GM06990 (cell line): ENCODE results near the gene DPH7.

ENCODE experiments used
- DNase-seq: peaks from one replicate; pipeline ENCODE4 v3.0.0-alpha.2; 2011; ENCODE audit not compliant: insufficient read length; ENCODE audit errors: extremely low read depth
- H3K27me3 ChIP-seq: replicated peaks from 2 replicates; pipeline ENCODE4 v1.6.0; 2011; ENCODE audit warnings: low read length; ENCODE audit not compliant: control insufficient read depth, insufficient read depth
- H3K36me3 ChIP-seq: 2 replicates; pipeline ENCODE4 v1.5.1; 2011; ENCODE audit warnings: low read length; ENCODE audit not compliant: control insufficient read depth, insufficient read depth
- H3K4me3 ChIP-seq: replicated peaks from 2 replicates; pipeline ENCODE4 v1.5.1; 2011; ENCODE audit warnings: low read depth, mild to moderate bottlenecking, control low read depth, low read length
- TF ChIP-seq, protein P1 (sequence below): IDR thresholded peaks from 2 replicates; pipeline ENCODE4 v1.5.1; 2011; ENCODE audit warnings: low read length, control low read depth, mild to moderate bottlenecking, inconsistent platforms; ENCODE audit not compliant: insufficient read depth, poor library complexity, severe bottlenecking

Gene DPH7

DNA sequence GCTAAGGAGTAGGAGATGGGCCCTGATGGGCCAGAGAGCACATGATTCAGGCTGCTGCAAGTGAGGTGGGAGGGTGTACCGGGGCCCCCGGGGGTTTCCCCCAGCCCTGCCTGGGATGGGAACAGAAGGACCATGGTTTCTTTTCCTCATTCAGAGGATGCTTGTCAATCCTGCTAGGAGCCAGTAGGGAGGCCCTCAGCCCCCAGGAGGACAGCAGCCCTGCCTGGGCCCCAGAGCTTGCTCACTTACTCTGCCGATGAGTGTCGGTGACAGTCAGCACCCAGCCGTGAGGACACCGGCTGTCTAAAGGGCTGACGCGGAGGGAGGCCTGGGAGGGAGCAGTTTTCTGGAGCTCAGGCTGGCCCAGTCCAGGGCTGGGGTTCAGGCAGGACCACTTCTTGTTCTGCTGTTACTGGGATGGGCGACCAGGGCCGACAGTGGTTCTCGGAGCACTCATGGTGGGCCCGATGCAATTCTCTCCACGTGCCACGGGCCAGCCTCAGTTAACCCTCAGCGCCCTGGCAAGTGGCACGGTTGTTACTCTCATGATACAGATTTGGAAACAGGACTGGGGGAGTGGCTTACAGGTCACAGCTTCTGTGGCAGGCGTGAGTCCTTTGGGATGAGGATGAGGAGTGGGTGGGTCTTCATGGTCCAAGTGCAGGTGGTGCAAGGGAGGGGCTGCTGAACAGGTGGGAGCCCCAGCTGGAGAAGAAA lies 28.6 kb upstream of the DPH7 start:
- H3K36me3 ChIP-seq, result no peaks in the 10 kb centered on the region
- TF ChIP-seq, protein P1, sequence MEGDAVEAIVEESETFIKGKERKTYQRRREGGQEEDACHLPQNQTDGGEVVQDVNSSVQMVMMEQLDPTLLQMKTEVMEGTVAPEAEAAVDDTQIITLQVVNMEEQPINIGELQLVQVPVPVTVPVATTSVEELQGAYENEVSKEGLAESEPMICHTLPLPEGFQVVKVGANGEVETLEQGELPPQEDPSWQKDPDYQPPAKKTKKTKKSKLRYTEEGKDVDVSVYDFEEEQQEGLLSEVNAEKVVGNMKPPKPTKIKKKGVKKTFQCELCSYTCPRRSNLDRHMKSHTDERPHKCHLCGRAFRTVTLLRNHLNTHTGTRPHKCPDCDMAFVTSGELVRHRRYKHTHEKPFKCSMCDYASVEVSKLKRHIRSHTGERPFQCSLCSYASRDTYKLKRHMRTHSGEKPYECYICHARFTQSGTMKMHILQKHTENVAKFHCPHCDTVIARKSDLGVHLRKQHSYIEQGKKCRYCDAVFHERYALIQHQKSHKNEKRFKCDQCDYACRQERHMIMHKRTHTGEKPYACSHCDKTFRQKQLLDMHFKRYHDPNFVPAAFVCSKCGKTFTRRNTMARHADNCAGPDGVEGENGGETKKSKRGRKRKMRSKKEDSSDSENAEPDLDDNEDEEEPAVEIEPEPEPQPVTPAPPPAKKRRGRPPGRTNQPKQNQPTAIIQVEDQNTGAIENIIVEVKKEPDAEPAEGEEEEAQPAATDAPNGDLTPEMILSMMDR, result no peak
- no peaks in the 10 kb centered on the region for H3K27me3 ChIP-seq
- DNase-seq, result no peak
- no peak overlapping the region; the same call in 1 of the 2 replicates for H3K4me3 ChIP-seq

DNA sequence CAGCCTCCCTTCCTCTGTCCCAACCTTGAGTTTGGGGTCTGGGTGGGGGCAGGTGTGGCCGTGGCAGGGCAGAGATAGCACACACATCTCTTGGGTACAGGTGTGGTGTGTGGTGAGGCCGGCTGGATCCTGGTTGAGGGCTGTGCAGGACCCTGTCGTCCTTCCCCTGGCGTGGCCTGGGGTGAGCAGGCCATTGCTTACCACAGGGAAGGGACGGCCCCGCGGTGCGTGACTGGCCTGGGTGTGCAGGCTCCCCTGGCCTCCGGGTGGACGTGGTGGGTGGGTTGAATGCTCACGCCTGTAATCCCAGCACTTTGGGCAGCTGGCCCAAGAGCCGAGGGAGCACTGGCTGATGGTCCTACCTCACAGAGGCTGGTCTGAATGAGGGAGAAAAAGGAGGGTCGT lies 28.0 kb upstream of the DPH7 start:
- H3K27me3 ChIP-seq, result no peaks in the 10 kb centered on the region
- no peaks in the 10 kb centered on the region for H3K36me3 ChIP-seq
- TF ChIP-seq, protein P1, result no peak
- peak overlapping the region; percentile 74 for H3K4me3 ChIP-seq
- DNase-seq, result no peak

DNA sequence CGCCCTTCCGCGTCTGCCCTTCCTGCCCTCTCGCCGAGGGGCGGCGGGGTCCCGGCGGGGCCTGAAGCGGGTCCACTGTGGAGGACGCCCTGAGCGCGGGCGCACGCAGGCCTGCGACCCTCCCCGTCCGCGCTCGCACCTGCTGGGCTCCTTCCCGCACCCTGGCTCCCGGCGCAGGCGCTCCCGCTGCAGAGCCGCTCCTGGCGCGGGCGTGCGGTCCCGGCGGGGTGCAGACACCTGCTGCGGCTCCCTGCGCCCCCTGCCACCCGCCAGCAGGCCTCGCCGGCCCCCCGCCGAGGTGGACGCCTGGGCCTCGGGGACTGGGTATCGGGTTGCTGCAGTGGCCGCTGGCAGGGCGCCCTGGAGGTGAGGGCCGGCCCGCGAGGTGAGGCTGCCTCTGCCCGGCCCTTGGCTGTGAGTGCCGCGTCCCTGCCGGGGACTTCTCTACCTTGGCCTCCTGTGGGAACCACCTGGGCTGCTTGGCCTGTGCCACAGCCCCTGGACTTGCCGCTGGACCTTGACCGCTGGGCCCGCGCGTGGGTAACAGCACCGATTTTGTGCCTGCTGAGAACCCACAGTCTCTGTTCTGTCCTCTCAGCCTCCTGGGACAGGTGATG lies 27.4 kb upstream of the DPH7 start:
- H3K27me3 ChIP-seq, result no peaks in the 10 kb centered on the region
- no peak for DNase-seq
- no peaks in the 10 kb centered on the region for H3K36me3 ChIP-seq
- TF ChIP-seq, protein P1, result no peak
- H3K4me3 ChIP-seq, result peak overlapping the region; percentile 74

DNA sequence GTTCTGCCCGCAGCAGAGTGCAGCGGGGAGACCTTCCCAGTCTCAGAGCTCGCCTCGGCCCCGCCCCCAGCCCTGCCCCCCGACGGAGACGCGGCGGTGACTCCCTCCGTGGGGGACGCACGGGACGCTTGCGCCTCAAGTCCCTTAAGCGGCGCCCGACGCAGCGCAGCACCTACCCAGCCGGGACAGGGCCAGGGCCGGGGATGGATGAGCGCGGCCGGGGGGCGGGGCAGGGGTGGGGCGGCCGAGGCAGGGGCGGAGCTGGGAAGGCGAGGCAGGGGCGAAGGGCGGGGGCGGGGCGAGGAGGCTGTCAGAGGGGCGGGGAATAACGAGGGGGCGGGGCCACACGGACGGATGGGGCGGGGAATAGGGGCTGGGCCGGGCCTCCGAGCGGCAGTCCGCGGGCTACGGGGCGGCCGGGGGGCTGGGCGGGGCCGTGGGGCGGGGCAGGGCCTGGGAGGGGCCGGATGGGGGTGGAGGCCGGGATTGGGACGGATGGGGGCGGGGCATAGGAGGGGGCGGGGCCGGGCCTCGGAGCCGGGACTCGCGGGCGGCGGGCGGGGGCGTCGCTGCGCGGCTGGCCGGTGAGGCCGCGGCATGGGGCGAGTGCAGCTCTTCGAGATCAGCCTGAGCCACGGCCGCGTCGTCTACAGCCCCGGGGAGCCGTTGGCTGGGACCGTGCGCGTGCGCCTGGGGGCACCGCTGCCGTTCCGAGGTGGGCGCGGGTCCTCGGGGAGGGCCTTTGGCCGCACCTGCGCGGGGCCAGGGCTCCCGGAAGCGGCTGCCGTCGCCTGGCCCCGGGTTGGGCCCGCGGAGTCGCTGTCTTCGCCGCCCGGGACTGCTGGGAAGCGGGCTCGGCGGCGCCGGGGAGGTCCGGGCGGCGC lies 26.6 kb upstream of the DPH7 start, which contains the start of gene ARRDC1:
Gene ARRDC1, plus strand, starts transcription at position 566 of the 884 bp plus-strand sequence. Its CDS starts 32 bp downstream, at position 598.
- H3K36me3 ChIP-seq, result no peaks in the 10 kb centered on the region
- peak; percentile 90 for DNase-seq
- H3K4me3 ChIP-seq, result peak within 1 kb of the TSS; percentile 74
- no peaks in the 10 kb centered on the region for H3K27me3 ChIP-seq
- TF ChIP-seq, protein P1, result no peak

DNA sequence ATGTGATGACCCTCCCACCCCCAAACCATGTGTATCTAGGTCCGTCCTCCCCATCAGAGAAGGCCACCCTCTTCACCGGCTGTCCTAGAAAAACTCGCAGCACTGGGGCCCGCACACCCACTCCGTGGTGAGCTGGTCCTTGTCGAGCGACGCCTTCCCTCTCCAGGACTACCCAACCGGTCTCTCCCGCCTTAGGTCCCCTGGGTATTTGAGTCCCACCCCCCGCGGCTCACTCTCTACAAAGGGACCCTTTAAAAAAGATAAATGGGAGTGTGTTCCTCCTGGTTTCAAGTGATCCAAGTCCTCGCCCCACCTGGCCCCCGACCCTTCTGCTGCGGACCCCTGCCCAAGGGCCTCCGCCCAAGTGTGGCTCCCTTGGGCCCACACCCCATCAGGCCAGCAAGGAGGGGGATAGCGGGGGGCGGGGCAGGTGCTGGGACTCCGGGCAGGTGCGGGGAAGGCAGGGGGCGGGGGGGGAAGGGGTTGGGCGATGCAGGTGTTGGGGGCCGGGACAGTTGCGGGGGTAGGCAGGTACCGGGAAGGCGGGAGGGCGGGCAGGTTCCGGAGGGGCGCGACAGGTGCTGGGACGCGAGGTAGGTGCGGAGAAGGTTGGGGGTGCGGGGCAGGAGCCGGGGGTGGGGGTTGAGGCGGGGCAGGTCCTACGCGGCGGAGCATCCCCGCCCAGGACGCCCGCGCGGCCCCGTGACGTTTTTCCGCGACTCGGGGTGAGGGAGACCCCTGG lies 25.8 kb upstream of the DPH7 start:
- Histone ChIP-seq H3K36me3 (no peaks in the 10 kb centered on the region), H3K27me3 (no peaks in the 10 kb centered on the region), H3K4me3 (peak overlapping the region; percentile 62)
- DNase-seq, result no peak
- TF ChIP-seq, protein P1, result no peak
